GM19438 (cell line): Measurements from ENCODE around the gene DLGAP3.
"Not testable (repeated sequence)": the region's sequence is repeated elsewhere in the genome, so short reads cannot be mapped to it uniquely, and the experiment has no call there.

Experiments
- ATAC-seq: cut with Tn5 transposase; IDR thresholded peaks from one replicate; pipeline ENCODE4 v1.9.1; 2021; ENCODE audit warnings: low read depth; ENCODE audit not compliant: unreplicated experiment

DLGAP3 gene, protein sequence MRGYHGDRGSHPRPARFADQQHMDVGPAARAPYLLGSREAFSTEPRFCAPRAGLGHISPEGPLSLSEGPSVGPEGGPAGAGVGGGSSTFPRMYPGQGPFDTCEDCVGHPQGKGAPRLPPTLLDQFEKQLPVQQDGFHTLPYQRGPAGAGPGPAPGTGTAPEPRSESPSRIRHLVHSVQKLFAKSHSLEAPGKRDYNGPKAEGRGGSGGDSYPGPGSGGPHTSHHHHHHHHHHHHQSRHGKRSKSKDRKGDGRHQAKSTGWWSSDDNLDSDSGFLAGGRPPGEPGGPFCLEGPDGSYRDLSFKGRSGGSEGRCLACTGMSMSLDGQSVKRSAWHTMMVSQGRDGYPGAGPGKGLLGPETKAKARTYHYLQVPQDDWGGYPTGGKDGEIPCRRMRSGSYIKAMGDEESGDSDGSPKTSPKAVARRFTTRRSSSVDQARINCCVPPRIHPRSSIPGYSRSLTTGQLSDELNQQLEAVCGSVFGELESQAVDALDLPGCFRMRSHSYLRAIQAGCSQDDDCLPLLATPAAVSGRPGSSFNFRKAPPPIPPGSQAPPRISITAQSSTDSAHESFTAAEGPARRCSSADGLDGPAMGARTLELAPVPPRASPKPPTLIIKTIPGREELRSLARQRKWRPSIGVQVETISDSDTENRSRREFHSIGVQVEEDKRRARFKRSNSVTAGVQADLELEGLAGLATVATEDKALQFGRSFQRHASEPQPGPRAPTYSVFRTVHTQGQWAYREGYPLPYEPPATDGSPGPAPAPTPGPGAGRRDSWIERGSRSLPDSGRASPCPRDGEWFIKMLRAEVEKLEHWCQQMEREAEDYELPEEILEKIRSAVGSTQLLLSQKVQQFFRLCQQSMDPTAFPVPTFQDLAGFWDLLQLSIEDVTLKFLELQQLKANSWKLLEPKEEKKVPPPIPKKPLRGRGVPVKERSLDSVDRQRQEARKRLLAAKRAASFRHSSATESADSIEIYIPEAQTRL

GRCh38 chr1:34929497-34929852 is at the start of gene DLGAP3:
TSS of gene DLGAP3 (minus strand) at chr1:34929650. CDS start at chr1:34905383, 24,267 bp downstream.
- no peak for ATAC-seq

DNA sequence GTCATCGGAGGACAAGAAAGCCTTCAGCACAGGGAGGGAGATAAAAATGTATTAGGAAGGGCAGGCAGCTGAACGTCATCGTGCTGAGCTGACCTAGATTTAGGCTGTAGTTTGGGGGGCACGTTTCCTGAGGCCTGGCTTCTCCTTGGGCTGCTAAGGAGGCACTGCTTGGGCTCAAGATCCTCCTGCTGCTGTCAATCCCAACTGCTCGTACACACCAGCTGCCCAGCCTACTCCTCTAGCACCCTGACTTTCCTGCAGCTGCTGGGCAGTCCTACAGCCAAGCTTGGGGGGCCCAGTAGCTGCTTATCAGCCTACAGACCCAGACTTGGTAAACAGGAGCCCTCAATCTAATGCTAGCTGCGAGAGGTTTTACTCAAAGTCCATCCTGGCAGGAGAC is 49.5 kb upstream of the DLGAP3 start:
- no peak for ATAC-seq

DNA sequence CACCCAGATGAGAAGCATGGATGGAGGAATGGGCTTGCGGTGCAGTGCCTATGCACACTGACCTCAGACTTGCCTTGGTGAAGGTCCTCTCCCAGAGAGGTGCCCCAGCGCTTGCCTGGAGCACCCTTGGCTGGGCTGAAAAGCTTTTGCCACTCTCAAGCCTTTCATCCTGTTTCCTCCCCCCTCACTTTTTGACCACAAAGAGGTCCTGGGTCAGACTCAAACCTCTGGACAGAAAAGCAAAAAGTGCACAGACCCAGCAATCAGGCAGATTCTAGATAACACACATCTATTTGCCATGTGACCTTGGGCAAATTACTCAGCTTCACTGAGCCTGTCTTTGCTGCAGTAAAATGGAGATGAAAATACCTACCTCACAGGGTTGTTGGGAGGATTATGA is 48.4 kb upstream of the DLGAP3 start:
- no peak for ATAC-seq

DNA sequence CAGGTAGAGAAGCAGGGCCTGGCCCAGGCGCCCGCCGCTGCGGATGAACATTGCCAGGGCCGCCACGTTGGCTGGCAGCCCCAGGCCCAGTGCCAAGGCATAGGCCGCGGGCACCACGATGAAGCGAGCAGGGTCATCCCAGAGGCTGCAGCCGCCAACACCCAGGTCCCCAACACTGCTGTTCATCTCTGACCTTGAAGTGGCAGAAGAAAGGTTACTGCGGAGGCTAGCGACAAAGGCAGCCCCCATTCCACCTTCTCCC is 47.7 kb upstream of the DLGAP3 start:
- no peak for ATAC-seq

GRCh38 chr1:34976384-34977209 is 47.1 kb upstream of the DLGAP3 start:
- ATAC-seq, result no peak

DNA sequence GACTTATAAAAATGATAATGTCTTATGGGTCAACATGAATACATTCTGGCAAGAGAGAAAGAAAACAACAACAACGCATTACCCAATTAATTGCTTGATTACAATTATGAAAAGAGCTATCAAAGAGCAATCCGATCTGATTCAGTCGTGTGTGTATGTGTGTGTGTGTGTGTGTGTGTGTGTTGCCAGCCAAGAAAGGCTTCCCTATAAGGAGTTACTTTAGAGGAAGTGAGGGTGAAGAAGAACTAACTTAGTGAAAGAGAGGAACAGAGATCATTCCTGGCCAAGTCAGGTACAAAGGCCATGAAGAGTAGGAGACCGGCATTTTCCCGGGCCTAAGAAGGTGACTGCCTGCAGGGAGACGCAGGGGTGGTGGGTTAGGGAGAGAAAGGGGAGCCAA is 46.3 kb upstream of the DLGAP3 start:
- no peak for ATAC-seq

DNA sequence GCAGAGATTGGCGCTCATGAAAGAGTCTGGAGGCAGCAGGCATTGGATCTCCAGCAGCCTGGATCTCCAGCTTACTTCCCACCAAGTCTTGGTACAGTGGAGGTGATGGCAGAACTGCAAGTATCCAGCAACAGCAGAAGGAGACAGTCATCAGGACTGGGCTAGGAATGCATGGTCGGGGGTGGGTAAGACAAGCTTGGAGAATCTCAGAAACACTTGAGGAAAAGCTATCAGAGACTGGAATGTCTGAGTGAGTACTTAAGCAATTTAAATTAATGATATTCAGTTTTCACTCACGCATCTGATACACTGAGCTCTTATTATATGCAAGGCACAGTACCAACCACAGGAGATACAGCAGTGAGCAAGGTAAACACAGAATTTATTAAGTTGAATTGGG is 45.9 kb upstream of the DLGAP3 start:
- no peak for ATAC-seq

DNA sequence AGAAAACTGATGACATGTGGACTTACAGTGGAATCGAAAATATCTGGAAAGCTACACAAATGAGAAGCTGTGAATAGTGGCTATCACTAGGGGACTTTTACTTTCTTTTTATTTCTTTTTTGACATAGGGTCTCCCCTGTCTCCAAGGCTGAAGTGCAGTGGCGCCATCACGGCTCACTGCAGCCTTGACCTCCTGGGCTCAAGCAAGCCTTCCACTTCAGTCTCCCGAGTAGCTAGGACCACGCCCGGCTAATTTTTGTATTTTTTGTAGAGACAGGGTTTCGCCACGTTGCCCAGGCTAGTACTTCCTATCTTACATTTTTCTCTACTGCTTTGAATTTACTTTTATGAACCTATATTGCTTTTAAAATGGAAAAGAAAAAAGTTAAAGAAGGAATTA is 45.2 kb upstream of the DLGAP3 start:
- no peak for ATAC-seq

DNA sequence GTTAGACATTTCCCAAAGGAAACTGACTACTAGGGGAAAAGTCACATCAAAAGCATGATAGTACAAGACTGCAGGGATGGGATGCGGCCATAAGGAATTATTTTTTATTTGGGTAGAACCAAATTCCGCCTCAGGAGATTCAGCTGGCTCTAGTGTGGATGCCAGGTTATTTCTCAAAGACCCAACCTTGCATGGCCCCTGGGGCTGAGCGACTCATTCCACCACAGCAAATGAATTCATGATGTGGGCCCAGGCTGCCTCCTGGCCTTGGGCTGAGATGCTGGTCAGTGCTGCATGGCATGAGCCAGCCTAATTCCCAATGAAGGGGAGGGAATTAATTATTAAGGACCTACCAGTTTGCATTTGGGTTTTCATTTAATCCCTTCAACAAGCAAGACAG is 43.9 kb upstream of the DLGAP3 start:
- ATAC-seq, result no peak

DNA sequence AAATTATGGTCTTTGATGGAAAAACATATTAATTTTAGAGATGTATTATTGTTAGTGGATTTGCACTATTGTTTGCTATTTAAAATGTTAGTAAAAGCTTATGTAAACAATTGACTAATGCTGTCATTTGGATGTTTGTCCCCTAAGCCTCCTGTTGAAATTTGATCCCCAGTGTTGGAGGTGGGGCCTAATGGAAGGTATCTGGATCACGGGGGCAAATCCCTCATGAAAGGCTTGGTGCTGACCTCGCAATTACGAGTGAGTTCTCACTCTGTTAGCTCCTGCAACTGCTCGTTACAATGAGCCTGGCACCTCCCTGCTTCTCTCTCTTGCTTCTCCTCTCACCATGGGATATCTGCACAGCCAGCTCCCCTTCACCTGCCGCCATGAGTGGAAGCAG is 41.4 kb upstream of the DLGAP3 start:
- ATAC-seq, result no peak

- no peak for ATAC-seq
These were observed 40.8 kb upstream of the DLGAP3 start for GRCh38 chr1:34970220-34970735.

GRCh38 chr1:34968297-34968696 is 38.8 kb upstream of the DLGAP3 start:
- not testable (repeated sequence) for ATAC-seq

- not testable (repeated sequence) for ATAC-seq
These were observed 38.2 kb upstream of the DLGAP3 start for GRCh38 chr1:34967672-34968071.

GRCh38 chr1:34965597-34965996 is 36.1 kb upstream of the DLGAP3 start:
- no peak for ATAC-seq

GRCh38 chr1:34950428-34950827 is 21.0 kb upstream of the DLGAP3 start:
- no peak for ATAC-seq

DNA sequence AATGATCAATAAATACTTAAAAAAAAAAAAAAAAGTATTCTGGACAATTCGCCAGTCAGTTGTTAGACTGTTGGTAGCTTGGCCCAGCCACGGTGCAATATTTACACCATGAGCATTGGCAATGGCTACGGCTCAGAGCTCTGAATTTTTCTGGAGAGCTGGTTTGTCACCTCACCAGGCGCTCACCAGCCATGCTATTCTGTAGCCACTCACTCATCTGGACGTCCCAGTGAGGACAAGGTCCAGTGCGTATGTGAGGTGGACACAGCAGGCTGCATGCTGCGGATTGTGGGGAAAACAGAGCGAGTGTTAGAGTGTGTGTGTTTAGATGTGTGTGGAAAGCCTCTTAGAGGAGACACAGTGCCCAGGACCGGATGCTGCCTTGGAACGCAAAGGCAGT is 19.3 kb upstream of the DLGAP3 start:
- not testable (repeated sequence) for ATAC-seq

DNA sequence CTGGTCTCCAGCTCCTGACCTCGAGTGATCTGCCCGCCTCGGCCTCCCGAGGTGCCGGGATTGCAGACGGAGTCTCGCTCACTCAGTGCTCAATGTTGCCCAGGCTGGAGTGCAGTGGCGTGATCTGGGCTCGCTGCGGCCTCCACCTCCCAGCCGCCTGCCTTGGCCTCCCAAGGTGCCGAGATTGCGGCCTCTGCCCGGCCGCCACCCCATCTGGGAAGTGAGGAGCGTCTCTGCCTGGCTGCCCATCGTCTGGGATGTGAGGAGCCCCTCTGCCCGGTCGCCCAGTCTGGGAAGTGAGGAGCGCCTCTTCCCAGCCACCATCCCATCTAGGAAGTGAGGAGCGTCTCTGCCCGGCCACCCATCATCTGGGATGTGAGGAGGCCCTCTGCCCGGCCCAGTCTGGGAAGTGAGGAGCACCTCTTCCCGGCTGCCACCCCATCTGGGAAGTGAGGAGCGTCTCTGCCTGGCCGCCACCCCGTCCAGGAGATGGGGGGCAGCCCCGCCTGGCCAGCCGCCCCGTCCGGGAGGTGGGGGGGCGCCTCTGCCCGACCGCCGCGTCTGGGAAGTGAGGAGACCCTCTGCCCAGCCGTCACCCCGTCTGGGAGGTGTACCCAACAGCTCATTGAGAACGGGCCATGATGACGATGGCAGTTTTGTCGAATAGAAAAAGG is 18.3 kb upstream of the DLGAP3 start:
- not testable (repeated sequence) for ATAC-seq

- ATAC-seq, result no peak
These were observed 16.8 kb upstream of the DLGAP3 start for GRCh38 chr1:34946211-34946610.

GRCh38 chr1:34941798-34942197 is 12.3 kb upstream of the DLGAP3 start:
- not testable (repeated sequence) for ATAC-seq

DNA sequence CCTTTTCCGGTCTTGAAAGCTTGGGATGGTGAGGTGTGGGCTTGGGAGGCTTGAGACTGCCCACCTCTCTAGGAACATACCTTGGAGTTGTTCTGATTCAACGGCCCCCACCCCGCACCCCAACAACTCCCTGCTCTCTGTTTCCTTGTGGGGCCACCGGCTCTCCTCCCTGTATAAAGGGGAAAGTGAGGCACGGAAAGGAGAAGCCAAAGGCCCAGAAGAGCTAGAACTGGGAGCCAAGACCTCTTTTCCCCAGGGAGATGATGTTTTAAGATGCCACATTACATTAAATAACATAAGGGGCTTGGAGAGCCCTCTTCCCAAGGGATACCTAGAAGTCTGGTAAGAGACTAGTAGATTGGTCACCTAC is 1.2 kb upstream of the DLGAP3 start:
- no peak for ATAC-seq
